HG03520 (cell line): ENCODE measurements around the gene MCM3AP.
"Not testable (repeated sequence)": the region's sequence is repeated elsewhere in the genome, so short reads cannot be mapped to it uniquely, and the experiment has no call there.

ENCODE experiments used
- ATAC-seq: cut with Tn5 transposase; IDR thresholded peaks from one replicate; pipeline ENCODE4 v1.9.1; 2021; ENCODE audit warnings: mild to moderate bottlenecking, moderate library complexity; ENCODE audit not compliant: unreplicated experiment

The MCM3AP gene

DNA sequence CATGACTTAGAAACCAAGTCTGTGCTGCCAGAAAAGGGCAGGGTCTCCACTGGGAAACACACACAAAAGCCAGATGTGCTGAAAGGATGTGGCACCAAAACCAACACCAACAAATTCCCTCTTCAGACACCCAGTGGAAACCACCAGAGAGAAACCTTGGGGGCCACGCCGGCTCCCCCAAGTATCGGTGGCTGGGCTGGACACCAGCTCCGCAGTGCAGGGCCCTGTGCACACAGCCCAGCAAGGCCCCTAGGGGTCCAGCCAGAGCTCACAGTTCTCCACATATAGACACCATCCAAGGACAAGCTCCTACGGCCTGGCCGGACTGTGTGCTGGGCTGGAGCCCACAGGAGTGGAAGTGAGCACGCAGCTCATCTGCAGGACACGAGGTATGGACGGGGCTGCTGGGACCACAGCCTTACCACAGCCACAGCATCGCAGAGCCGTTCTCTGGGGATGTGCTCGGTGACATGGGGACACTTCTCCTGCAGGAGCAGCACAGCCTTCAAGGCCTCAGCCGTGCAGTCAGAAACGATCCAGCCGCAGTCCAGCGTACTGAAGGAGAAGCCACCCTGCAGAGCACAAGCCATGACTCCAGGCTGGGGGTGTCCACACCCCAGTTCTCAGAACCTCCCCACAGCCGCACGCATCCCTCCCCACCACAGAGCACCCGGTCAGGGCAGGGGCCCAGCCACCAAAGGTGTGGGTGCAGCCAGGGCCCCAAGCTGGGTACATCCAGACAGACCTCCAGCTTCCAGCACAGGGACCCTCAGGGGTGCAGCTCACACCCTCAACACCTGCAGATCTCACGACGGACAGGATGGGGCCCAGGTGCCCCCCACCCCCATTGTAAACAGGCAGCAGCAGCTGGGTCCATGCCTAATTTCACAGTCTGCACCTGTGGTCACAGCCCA, 78.1 kb downstream of the MCM3AP start:
- no peak for ATAC-seq

DNA sequence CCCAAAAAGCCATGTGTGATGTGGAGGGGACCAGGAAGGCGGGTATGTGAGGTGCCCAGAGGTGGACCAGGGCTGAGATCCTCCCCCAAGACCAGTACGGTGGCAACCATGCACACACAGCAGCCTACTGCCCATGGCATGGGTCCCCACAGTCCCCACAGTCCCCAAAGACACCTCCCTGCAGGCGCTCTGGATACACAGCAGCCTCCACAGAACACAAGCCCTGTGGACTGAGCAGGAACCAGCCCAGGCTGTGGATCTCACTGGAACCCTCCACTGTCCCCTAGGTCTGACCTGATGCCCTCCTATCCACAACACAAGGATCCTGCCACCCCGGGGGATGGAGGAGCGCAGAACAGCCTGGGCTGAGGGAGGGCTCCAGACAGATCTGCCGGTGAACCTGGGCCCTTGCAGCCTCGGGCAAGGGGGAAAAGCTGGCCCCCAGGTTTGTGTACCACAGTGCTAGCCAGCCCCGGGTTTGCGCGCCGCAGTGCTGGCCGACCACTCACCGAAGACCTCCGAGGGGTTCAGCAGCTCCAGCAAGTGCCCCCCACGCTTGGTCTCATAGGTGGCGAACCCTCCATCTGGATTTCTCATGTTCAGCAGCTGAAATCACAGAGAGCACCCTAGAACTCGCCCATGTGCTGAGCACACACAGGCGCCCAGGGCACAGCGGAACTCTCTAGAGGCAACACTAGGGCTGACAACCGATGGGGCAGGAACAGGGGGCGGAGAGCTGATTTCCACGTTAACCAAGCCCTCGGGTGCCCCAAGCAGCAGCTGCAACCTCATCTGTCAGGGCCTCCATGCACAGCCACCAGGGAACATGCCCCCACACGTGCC, 79.0 kb downstream of the MCM3AP start:
- ATAC-seq, result no peak

DNA sequence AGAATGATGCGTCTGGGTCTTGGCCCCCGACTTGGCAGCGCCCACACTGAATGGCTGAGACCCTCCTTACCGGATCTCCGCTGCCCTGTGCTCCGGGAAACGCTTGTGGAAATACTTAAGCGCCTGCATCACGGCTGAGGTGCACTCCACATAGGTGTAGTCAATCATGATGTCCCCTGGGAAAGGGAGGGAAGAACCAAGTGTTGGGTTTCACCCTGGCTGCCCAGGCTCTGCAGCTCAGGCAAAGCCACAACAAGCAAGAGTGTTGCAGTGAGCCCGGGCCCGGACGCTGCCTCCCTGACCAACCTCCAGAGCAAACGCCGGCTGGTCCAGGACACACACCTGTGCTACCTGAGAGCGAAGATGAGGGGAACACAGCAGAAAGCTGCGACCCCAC, 79.6 kb downstream of the MCM3AP start:
- ATAC-seq, result no peak

- no peak for ATAC-seq
Observed at GRCh38 chr21:46205166-46205565, 80.2 kb downstream of the MCM3AP start.

DNA sequence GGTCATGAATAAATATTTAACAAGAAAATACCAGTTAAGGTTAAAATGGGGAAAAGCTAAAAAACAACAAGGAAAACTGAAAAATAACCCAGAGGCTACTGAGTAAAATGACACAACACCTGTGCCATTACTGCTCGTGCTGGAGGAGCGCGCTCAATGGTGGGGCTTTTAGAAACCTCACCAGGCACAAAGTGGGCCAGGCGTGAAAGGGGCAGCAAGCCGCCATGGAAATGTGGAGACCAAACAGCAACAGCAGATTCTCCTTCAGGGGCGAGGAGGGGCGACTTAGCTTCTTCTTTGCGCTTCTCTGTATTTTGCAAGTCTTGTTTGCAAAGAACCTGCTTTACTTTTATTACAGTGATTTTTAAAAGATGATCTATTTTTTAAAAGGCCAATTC, 82.2 kb downstream of the MCM3AP start:
- no peak for ATAC-seq

- ATAC-seq, result no peak
Observed at GRCh38 chr21:46202592-46203202, 82.7 kb downstream of the MCM3AP start.

DNA sequence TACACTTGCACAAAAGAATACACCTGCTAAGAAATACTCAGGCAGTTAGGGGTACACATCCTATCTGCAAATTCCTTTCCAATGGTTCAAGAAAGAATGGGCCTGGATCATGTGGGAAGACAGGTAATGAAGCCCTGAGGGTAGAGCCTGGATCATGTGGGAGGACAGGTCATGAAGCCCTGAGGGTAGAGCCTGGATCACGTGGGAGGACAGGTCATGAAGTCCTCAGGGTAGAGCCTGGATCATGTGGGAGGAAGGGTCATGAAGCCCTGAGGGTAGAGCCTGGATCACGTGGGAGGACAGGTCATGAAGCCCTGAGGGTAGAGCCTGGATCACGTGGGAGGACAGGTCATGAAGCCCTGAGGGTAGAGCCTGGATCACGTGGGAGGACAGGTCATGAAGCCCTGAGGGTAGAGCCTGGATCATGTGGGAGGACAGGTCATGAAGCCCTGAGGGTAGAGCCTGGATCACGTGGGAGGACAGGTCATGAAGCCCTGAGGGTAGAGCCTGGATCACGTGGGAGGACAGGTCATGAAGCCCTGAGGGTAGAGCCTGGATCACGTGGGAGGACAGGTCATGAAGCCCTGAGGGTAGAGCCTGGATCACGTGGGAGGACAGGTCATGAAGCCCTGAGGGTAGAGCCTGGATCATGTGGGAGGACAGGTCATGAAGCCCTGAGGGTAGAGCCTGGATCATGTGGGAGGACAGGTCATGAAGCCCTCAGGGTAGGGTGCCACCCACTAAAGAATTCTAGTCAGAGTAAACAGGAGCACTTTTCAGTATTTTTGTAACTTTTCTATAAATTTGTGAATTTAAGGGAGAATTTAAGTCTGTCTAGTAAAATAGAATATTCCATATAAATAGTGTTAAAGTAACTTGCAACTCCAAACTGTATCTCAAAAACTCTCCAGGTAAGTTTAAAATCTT, 84.3 kb downstream of the MCM3AP start:
- ATAC-seq, result not testable (repeated sequence)

DNA sequence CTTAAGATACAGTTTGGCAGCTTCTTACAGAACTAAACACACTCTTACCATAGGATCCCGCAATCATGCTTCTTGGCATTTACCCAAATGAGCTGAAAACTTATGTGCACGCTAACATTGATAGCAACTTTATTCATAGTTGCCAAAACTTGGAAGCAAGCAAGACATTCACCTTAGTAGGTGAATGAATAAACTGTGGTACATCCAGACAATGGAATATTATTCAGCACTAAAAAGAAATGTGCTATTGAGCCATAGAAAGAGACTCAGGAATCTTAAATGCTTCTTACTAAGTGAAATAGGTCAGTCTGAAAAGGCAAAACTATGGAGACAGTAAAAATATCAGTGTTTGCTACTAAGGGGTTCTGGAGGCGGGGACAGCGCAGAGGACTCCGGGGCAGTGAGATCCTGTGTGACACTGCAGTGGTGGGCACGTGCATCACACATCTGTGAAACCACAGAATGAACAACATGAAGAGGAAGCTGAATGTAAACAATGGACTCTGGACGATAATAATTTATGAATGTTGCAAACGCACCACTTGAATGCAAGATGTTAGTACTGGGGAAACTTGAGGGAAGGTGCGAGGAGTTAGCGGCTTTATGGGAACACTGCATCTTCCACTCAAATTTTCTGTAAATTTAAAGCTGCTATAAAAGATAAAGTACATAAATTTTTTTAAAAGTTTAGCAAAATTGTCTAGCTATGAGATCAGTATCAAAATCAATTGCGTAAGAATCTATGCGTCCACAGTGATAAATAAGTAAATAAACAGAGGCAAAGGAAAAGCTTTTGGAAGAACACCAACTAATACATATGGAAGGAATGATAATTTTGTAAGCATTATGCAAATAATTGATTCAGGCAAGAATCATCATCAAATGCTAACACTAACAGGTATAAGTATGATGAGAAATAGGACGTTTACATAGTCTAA, 85.7 kb downstream of the MCM3AP start:
- no peak for ATAC-seq

DNA sequence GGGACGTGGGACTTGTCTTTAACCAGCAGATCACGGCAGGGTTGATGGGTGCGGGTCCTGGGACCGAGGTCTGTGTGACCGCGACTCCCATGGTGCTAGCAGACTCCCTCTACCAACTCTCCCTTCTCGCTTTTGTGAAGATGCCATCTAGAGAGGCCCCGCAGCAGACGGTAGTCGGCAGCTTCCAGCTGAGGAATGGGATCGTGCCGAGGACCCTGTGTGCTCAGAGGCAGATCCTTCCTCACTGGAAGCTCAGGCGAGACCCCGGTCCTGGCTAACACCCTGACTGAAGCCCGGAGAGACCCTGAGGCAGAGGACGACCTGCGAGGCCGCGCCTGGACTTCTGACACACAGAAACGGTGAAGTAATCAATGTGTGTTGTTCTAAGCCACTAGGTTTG, 88.7 kb downstream of the MCM3AP start:
- no peak for ATAC-seq

GRCh38 chr21:46195595-46196195, 89.7 kb downstream of the MCM3AP start:
- no peak for ATAC-seq

DNA sequence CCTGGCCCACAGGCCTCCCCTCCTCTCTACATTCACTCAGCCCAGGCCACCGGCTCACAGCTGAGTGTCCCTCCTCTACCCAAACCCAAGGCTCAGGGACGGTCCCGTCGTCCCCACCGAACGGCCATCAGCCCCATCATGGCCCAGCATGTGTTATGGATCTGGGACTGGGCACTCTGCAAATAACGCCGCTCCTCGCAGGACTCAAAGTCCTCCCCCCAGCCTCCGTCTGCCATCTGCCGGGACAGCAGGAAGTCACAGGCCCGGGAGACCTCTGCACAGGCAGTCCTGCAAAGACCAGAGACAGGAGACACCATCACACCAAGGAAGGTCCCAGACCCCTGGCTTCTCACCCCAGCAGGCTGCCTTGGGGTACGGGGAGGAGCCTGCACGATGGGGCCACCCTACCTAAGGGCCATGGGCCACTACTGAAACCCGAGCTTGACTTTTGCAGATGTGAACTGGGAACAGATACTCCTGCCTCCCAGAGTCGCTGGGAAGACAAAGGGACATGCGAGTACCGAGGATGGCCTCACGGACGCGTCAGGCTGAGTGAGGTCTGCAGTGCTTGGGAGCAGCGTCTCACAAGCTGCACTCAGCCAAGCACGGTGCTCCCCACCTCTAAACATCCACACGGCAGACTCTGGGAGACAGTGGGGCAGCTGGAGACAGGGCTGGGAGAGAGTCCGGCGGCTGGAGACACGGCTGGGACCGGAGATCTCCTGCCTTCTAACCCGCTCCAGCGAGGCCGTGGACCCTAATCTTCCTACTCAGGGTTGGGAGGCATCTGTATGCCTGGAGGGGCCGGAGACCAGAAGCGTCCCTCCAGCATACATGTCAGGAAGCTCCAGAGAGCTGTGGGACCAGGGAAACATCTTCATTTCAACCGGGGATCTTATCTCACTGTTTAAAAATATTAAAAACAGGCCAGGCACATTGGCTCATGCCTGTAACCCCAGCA, 90.8 kb downstream of the MCM3AP start:
- no peak for ATAC-seq

DNA sequence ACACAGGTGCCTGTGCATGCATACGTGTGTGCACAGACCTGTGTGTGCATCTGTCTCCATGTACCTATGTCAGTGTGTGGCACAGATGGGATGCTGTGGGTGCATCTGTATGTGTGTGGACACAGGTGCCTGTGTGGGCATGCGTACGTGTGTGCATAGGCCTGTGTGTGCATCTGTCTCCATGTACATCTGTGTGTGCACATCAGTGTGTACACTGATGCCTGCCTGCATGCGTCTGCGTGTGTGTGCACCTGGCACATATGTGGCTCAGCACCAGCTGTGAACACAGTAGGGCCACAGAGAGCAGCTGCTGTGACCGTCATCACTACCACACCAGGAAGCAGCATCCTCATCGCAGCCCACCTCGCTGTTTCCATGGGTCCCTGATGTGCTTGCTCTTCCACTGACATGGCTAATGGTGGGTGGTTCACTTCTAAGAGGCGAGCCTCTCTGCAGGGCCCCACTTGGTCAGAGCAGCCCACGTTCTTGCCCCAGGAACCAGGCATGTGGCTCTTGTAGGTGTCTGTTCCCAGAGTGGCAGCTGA, 91.5 kb downstream of the MCM3AP start:
- no peak for ATAC-seq

DNA sequence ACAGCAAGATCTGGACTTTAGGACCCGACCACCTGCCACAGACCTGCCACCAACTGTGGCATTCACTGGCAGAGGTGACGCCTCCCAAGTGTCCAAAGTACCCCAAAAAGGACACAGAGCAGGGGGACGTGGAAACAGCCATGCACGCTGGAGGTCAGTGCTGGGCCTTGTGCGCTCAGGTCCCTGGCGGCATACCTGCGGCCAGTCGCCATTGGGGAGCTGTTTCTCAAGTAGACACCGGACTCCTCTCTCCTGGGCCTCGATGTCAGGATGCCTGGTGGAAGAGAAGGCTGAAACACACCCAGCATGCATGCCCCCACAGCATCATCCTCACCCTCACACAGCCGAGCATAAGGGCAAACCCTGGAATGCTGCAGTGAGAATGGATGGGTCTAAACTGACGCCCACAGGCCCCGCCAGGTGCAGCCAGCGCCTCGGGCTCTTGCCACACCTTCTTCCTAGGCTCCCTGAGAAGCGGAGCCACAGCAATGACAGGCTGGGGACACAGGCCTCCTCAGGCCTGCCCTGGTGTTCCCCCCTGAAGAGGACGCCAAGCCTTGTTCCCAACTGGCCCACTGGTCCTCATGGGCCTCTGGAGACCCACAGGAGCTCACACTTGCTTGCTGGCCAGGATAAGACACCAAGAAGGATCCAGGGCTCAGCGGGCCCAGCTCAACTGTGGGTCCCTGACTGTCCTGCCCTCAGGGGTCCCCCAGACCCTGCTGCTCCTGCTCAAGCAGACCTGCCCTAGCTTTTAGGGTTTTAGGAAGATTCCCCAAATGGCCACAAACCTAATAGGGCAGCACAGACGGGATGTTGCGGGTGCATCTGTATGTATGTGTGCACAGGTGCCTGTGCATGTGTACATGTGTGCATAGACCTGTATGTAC, 93.5 kb downstream of the MCM3AP start:
- ATAC-seq, result no peak

GRCh38 chr21:46191257-46191685, 94.1 kb downstream of the MCM3AP start:
- ATAC-seq, result no peak

DNA sequence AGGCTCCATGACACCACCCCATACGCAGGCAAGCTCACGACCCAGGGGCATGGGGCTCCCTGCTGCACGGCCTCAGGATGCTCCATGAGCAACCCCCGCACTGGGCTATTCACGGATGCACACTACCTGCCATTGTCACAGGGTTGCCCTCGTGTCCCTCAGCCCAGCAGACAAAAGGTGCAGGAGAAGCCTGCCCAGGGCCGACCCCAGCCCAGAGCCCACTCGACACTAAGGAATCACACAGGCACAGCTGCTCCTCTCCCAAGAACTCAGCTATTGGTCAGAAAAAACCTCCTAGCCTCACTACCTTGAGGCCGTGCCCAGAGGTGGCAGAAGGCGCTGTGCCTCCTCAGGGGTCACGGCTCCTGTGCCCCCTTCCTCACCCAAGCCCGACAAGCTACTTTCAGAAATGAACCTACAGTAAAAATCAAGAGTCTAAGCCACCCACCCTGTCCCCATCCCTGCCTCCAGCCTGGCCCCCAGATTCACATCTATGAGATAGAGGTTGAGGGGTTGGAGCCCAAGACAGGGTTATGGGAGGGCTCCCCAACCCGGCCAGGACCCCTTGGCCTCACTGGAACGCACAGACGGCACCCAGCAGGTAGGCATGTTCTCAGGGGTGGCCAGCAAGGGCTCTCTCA, 94.8 kb downstream of the MCM3AP start:
- no peak for ATAC-seq

- ATAC-seq, result no peak
Observed at GRCh38 chr21:46189959-46190490, 95.4 kb downstream of the MCM3AP start.
